GM08714 (cell line): Measurements from ENCODE around the gene CRELD1.

Experiments
- H3K4me3 ChIP-seq: fragments of 200-500 bp; sonication (Bioruptor generic); 2 replicates; pipeline ENCODE4 v1.5.1; 2014; ENCODE audit warnings: mild to moderate bottlenecking, low read length, inconsistent platforms
- ZNF274 ChIP-seq: IDR thresholded peaks from 2 replicates; pipeline ENCODE4 v1.6.1; 2012; ENCODE audit warnings: mild to moderate bottlenecking, low read depth, low read length

Gene CRELD1

DNA sequence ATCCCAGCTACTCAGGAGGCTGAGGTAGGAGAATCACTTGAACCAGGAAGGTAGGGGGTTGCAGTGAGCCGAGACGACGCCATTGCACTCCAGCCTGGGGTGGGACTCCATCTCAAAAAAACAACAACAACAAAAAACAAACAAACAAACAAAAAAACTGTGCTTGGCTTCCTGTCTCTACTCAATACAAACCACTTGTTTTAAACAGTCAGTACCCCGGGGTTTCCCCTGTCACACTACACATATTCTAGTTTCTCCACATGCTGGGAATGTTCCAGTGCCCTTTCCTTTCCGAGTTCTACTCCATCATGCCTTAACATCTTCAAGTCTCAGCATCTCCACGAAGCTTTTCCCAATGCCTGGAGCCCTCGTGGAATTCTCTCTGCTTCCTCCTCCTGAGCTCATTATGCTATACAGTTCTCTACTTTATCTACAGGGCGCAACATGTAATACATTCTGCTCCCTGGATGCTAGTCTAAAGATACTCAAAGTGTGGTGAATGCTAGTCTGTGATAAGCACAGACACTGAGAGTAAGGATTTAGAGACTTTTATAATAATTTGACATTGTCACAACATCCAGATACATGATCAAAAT lies 45.2 kb downstream of the CRELD1 start:
- no peak overlapping the region for H3K4me3 ChIP-seq
- TF ChIP-seq ZNF274: no peak

DNA sequence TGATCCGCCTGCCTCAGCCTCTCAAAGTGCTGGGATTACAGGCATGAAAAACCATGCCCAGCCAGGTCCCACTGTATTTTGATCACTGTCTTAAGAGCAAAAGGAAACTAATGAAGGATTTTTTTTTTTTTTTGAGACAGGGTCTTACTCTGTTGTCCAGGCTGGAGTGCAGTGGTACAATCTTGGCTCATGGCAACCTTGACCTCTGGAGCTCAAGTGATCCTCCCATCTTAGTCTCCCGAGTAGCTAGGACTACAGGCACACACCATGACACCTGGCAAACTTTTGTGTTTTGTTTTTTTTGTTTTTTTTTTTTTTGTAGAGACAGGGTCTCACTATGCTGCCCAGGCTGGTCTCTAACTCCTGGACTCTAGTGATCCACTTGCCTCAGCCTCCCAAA lies 46.6 kb downstream of the CRELD1 start:
- H3K4me3 ChIP-seq: no peak overlapping the region
- no peak for TF ChIP-seq ZNF274

DNA sequence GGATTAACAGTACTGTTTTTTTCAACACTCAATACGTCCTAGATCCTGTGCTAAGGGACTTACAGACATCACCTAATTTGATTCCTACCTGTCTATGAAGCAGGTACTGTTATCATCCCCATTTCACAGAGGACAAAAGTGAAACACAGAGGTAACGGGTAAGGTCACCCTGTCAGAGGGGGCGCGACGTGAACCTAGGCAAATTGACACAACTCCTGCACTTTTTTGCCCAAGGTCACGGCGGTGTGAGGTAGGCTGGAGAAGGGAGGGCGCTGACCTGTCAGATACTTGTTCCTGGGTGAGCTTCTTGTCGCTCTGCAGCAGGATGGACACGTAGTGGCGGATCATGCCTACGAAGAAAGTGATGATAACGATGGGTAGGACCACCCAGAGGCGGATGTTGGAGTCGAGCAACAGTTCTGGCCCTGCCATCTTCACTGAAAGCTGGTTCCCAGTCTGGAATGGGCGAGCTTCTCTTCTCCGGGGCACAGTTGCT lies 52.6 kb downstream of the CRELD1 start:
- TF ChIP-seq ZNF274: no peak
- H3K4me3 ChIP-seq: peak overlapping the region; percentile 68

DNA sequence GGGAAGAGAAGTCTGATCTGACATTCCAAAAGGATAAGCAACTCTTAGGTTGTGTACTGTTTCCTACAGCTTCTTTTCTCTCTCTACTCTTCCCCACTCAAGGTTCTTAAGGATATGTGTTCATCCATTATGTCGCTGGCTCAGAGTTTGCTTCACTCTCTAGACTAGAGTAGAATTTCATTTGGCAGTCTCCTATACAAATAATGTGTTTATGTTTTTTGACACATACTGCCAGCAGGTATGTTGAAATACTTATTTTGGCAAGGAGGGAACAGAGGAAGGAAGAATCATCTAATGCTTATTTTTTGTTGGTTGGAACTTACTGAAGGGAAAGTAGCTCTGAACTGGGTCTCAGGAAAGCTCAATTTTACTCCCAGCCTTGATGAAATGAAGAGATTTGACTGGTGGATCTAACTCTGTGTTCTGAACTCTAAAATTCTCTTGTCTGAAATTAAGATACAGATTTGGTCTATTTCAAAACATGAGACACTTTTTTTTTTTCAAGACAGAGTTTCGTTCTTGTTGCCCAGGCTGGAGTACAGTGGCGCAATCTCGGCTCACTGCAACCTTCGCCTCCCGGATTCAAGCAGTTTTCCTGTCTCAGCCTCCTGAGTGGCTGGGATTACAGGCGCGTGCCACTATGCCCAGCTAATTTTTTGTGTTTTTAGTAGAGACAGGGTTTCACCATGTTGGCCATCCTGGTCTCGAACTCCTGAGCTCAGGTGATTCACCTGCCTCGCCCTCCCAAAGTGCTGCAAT lies 60.6 kb downstream of the CRELD1 start:
- no peak overlapping the region for H3K4me3 ChIP-seq

More for the DNA sequence above, 60.6 kb downstream of the CRELD1 start:
- TF ChIP-seq ZNF274: no peak
